Body of pancreas (tissue), 4 donors: ENCODE data around the gene TESK2.

Source experiments
- CTCF ChIP-seq, 7 experiments: fragments of 450-650 bp in 4 of 7; fragments of 200-600 bp in 3 of 7; sonication (generic) in 3 of 7; IDR thresholded peaks; one replicate each; pipeline ENCODE4 v1.5.1; 2016 to 2019; ENCODE audit warnings: antibody characterized with exemption in 7 of 7
- POLR2A ChIP-seq, 3 donors: fragments of 450-650 bp; IDR thresholded peaks; one replicate each; pipeline ENCODE4 v1.6.1; 2016; ENCODE audit warnings: antibody characterized with exemption in 3 of 3, mild to moderate bottlenecking in 2 of 3

- TF ChIP-seq CTCF (IDR thresholded peaks at IDR 0.05) (no peak), POLR2A (IDR thresholded peaks at IDR 0.05) (no peak)
These were observed 96.6 kb downstream of the TESK2 start for GRCh38 chr1:45394342-45394741.
